Stimulated activated CD8-positive, alpha-beta memory T cell treated with anti-CD3 and anti-CD28 coated beads, Interleukin-7, amount 100 ng/mL, for 4 hours (primary cell): ENCODE measurements around the gene PLXNA4.

ENCODE experiments used
- DNase-seq, 2 donors: peaks; one replicate each; pipeline ENCODE4 v3.0.0-alpha.2; 2020; ENCODE audit warnings: low read depth in 2 of 2

Gene PLXNA4

DNA sequence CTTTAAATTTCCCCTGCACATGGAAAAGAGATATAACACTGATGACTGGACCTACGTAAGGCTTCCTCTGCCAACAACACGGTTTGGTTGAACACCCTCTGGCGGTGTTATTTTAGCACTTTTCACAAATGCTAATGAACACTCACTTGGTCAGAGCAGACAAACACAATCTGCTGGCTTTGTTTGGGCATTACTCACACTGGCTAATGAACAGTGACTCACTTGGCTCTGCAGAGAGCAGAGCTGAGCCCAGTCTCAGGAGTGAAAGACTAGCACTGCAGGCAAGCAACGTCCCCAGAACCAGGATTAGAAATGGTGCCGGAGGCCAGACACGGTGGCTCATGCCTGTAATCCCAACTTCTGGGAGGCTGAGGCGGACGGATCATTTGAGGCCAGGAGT, 430.8 kb downstream of the PLXNA4 start:
- DNase-seq = no peak

DNA sequence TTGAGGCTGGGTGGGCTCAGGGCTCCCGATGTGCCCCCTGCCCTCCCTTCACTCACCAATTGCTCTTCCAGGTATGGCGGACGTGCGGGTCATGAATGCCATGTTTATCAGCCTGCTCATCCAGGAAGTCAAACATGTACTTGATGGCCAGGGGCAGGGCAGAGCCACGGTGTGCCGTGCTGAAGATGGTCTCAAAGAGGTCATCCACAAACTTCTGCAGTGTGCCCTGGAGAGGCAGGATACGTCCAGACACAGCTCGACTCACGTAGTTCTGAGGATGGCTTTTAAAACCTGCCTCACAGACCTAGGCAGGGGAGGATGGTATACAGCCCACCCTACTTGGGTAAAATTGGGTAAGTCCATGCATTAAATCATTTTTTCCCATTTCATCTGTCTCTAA, 431.2 kb downstream of the PLXNA4 start:
- no peak for DNase-seq

DNA sequence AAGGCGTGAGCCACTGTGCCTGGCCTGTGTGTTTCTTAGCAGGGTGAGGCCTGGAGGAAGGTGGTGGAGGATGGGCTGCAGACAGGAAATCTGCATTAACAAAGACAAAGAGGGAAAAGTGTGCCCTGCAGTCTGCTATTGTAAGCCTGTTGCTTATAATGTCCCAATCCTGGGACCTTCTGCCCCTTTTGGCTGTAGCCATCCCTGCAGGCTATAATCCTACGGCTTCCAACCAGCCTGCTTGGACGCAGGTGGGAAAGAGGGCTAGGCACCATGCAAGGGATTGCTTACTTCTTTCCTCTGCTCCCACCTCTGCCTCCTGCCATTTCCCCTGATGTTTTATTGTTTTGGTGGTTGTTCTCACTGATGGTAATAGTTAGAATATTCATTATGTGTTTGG, 434.3 kb downstream of the PLXNA4 start:
- DNase-seq = no peak

DNA sequence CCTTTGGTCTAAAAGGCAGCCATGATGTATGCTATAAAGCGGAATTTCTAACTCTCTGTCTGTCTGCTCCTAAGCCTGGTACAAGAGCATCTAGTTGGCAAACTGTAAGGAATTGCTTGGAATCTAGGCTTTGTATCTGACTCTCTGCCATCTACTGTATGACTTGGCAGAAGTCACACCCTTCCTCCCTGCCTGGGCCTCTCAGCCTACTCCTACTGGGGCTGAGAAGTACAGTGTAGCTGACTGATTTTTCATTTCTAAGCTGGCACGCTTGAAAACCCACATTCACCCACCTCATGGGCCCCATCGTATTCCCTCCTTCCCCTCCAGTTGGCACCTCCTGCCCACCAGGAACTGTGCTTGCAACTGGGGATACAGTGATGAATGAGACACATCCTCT, 435.2 kb downstream of the PLXNA4 start:
- no peak for DNase-seq

DNA sequence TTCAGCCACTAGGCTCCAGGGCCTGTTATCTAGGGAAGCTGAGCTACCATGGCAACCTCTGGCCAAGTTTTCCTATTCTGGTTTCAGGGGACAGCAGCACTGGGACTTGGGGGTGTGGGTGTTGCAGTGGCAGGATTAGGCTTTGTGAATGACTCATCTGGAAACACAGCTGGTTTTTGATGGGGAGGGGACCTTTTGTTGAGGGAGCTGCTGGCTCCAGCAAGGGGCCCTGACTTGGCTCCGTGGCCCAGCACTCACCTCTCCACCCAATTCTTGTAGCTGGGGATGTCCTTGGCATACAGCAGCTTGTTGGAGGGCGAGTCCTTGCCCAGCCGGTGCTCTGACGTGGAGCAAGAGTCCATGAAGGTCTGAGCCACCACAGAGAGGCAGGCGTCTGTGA, 435.9 kb downstream of the PLXNA4 start:
- DNase-seq = no peak

DNA sequence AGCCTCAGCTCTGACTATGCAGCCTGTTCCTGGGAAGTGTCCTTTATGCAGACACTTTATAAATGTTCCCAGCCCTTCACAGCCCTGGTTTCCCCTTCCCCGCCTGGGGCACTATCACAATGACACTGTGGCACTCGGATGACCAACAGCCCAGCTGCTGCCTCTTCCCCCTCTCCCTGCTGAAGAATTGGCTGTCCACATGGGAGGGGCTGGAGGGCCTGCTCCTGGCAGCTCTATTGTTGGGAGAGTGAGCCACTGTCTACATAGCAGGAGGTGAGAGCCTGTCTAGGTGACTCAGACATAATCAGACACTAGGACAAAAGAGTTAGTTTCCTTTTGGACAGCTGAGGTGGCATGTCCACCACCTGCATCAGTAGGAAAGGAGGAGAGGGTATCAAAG, 437.5 kb downstream of the PLXNA4 start:
- DNase-seq = no peak

DNA sequence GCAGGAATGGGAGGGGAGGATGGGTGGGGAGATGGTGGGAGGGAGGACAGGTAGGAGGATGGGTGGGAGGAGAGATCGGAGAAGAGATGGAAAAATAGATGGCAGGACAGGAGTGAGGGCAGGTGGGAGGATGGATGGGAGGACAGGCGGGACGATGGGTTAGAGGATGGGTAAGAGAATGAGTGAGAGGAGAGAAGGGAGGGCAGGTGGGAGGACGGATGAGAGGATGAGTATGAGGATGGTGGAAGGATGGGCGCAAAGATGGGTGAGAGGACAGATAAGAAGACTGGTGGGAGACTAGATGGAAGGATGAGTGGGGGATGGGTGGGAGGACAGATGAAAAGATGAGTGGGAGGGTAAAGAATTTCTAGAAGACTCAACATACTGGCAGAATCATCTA, 438.6 kb downstream of the PLXNA4 start:
- DNase-seq = no peak

DNA sequence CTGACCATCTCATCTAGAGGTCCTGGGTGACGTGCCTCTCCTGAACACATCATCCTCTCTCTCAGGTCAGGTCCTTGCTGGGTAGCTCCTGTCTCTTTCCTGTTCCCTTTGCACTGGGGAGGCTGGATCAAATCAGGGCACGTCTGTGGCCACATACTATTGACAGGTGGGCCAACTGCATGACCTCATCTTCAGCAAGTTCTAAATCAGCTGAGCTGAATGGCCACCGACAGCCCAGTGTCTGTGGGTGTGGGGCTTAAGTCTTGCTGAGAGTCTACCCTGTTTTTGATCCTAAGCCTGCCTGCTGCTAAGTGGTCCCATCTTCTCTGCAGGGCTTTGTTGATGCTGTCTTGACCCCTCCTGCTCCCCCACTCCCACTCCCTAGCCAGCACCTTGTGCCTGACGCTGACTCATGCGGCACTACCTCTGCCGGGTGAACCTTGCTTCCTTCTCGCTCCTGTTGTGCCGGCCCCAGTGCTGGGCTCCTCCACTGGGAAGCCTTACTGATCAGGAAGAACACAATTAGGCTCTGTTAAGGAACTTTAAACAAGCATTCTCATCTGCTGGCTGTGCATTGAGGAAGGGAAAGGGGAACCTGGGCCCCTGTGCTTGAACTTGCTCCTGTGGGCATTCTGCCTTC, 440.4 kb downstream of the PLXNA4 start:
- DNase-seq = no peak

DNA sequence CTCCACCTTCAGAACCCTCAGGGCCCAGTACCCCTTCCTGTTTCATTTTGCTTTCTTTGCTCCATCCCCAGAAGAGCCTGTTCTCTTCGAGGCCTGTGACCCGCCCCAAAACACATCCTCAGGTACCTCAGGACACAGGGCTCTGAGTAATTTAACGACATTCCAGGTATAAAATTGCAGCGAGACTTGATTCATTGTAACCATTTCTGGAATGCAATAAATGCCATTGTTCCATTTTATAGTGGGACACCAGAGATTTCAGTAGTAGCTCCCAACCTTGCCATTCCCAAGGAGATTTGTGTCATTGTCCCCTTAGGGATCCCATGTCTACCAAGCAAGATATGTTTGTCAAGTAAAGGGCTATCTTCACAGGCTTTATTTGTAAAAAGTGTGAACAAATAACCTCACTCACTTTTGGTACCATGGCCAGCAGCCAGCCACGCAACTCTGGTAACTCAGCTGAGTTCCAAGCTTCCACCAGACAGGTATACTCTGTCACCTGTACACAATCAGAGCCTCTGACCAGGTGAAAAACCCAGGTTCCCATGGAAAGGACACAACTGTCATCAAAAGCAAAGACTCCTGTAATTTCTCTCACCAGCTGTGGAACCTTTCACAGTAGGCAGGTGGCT, 441.3 kb downstream of the PLXNA4 start:
- DNase-seq = no peak

DNA sequence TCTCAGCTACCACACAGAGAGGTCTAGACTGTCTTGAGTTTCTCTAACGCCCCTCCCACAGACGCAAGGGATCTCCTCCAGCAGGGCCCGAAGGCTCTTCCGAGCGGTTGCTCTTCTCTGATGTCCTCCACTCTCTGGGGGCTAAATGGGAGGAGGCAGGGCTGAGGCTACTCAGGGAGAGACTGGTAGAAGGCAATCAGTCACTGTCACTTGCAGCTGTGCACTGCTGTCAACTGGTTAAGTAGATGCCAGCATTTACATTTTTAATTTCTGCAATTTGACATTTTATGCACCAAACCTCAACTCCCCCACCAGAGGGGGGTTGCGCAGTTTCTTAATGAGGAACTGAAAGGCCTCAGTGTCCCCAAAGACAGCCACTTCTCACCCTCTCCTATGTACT, 442.8 kb downstream of the PLXNA4 start:
- DNase-seq = no peak

DNA sequence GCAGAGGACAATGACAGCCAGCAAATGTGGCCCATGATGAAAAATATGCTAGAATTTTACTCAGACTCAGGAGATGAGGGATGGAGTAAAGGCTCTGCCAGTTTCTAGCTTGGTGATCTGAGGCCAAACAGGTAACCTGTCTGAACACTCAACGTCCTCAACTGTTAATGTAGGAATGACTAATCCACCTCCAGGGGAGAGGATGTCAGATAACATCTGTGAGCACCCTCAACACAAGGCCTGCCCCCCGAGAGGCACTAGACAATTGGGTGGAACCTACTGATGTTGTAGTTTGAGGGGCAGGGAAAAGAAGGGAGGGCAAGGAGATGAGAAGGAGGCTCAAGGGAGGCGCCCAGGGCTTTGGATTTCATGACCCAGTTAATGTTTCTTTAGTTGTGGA, 445.1 kb downstream of the PLXNA4 start:
- DNase-seq = no peak

DNA sequence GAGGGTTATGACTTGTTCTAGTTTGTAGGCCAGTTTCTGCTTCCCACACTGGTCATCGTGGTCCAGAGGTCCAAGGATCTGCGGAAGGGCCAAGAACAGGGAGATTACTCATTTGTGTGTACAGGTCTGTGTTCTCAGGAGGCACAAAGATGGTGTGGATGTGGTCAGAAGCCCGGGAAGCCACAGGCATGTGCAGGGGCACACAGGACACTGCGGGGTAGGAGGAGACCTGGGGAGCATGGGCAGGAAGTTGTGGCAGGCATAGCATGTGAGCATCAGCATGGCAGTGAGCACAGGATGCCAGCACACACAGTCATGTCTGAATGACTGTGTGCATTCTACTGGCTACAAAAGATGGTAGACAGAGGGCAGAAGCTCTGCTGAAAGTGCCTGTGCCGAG, 445.8 kb downstream of the PLXNA4 start:
- DNase-seq = no peak

DNA sequence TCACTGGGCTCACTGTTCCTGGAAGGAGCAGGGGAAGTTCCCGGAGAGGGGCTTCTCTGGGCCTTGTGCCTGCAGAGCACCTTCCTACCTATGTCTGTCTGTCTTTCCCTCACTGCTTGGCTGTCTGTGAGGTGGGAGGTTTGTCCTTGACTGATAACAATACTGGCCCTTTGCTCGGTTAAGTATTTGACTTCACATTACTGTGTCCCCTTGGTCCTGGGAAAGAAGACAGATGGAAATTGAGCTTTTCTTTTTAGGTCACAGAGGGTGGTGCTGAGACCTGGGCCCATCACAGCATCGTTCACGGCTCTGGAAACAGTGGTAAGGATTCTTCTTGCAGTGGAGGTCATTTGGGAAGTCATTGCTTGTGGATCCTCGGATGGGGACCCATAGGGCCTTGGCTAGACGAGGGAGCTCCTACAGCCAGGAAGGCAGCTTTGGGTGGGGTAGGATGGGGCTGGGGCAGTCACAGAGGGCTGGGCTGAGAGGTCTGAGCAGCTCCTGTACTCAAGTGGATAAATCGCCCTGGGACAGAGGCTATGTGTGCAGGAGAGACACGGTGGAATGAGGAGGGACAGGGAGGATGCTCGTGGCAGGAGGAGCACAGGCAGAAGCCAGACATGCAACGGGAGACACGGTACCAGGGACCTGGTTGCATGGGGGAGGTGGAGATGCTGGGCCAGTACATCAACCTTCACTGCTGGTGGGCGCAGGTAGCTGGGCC, 450.2 kb downstream of the PLXNA4 start:
- DNase-seq = no peak

DNA sequence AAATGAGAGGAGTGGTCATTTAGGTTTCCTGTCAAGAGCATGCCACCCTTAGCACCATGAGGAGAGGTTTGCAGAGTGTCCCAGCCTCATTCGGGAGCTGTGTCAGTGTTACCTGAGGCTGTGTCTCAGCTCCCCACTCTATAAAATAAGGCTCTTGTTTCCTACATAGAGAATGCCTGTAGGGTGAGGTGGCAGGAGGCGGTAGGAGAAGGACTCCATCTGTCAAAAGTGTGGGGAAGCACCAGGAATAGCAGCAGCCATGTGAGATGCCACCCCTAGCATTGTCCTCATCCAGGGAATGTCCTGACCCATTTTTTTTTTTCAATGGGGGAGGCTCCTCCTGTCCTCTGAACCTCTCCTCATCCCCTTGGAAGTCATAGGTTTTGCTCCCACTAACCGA, 451.2 kb downstream of the PLXNA4 start:
- DNase-seq = no peak

DNA sequence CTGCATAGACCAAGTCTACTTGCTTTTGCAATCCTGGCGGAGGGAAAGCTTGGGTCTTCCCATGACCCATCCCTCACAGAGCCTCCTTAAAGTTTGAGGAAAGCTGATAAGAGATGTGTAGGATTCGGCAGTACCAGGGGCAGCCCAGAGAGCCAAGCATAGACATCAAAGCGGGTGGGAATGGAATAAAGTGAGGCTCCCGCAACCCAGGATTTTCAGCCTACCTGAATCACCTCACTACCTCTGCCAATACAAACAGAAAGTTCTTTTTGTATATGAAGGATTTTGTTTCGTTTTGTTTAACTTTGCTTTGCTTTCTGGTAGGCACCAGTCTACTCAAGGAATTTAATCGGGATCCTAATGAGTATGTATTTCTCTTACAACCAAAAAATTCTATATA, 451.7 kb downstream of the PLXNA4 start:
- no peak for DNase-seq

DNA sequence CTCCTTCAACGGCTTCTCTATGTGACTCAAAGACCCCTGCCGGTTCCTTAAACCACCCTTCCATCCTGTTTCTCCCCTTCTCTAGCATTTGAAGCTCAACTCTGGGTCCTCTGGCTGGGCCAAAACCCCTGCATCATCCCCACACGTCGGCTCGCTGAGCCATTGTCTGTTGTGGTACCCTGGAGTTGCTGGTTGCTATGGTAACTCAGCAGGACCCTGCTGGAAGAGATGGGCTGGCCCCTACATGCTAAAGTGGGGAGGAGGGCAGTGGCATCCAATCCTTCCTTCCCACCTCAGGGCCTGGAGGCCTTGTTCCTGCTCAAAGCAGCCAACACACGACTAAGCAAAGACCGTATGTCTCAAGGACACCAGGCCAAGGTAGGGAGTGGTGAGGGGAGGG, 452.5 kb downstream of the PLXNA4 start:
- DNase-seq = no peak

DNA sequence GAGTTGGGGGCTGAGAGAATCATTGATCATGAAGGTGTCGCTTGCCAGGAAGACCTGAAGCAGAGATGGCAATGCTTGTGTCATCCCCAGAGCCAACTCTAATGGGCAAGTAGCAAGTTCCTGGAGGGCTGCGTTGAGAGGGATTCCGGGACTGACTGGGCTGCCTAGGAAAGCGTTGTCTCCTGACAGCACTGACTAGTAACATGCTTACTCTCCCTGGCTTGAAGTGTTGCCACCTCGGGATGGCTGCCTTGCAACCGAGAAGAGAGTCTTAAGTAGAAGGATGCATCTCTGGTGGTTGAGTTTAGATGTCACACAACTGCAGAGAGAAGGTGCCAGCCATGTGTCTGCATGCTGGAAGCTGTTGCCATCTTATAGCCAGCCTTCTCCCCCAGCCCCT, 453.4 kb downstream of the PLXNA4 start:
- no peak for DNase-seq

DNA sequence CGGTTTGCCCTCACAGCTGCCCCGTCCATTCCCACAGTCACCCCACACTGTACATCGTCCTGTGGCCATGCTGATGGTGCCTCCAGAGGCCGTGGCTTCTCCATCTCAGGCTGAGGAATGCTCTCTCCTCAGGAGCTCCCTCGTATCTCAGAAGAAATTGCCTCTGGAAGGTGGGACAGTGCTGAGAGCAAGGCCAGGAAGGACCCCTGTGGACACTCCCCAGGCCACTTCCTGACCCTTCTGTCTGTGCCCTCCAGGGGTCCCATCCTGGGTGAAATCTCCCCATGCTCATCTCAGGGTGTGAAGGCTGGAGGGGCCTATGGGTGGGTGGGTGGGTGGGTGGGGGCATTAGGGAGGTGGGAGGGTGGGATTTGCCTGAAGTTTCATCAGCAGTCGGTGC, 454.3 kb downstream of the PLXNA4 start:
- DNase-seq = no peak

DNA sequence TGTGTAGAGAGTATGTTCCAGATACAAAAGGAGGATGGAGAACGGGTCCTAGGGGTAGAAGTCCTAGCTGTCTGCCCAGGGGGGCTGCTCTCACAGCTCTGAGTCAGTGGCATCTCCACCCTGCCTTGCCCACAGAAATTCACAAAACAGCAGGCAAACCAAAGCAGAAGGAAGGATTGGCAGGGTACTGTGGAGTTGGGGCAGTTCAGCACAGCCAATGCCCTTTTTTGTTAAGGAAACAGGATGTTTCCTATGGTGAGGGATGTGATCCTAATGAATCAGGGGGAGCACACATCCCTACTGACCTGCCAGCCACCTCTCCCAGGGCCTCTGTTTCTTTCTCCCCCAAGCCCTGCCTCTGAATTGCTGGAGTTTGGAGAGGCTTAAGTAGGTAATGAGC, 457.6 kb downstream of the PLXNA4 start:
- no peak for DNase-seq

DNA sequence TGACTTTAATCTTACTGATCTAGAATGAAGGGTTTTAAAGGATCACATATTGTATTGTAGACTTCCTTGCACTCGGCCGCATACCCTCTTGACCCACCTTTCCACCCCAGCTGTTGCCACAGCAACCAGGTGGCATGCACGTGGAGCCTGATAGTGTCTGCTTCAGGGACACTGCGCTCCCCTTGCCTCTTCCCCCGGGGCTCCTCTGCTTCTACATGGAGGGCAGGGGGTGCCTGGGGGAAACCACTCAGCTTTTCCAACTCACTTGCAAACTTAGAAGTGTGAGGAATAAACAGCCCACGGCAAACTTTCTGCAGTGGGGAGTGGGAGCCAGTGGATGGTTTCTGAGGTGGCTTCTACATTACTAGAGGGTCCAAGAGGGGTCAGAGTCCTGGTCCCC, 458.6 kb downstream of the PLXNA4 start:
- no peak for DNase-seq

DNA sequence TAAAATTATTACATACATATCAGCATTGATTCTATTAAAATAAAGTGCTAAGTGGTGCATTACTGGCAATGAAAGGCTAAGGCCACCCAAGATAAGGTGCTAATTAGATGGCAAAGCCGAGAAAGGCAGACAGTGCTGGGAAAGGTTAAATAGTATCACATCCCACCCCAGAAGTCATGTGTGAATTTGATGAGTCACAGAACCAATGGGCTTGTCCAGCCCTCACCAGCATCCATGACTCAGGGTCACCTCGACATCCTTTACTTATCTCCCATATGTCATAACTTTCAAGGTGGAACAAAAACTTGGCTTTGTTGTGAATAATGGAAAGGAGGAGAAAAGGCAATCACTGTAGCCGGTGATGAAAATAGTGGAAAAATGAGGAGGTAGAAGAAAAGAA, 459.1 kb downstream of the PLXNA4 start:
- no peak for DNase-seq

DNA sequence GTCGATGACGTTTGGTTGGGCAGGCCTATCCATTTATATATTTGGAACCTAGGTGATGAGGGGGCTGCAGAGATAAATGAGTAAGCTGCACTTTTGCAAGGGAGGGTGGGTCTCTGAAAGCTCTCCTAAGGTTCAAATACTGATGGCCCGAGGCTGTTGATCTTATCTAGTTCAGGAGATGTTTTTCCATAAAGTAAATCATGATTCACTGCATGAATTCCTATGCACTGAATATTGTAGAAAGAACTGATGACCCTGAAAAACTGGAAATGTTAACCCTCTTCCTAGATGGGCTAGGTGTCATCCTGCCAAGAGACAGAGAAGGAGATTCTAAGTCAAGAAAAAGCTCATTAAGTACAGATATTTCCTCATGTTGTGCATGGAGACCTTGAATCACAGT, 459.9 kb downstream of the PLXNA4 start:
- DNase-seq = no peak

DNA sequence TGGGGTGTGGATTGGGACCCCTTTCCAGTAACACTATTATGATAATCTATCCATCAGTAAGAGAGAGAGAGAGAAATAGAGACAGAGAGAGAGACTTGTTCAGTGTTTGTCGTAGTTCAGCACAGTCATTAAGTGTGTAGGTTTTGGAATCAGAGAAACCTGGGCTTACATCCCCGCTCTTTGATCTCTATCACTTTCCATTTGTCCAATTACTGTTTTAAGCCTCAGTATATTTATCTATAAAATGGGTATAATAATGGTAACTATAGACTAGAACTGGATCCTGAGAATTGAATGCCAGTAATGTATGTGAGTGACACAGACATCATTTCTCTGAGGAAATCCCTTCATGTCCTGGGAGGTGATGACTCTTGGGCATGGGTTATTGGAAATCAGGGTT, 460.5 kb downstream of the PLXNA4 start:
- no peak for DNase-seq

DNA sequence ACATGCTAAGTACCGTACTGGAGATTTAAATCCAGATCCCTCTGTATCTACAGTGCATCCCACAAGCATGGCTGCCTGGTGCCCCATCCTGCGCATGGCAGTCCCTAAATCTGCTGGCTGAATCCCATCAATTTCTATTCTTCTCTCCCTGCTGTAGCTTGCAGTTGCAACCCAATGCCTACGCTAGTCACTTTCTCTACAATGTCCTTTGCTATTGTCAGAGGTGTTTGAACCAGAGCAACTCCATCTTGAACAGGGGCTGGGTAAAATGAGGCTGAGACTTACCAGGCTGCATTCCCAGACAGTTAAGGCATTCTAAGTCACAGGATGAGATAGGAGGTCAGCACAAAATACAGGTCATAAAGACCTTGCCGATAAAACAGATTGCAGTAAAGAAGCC, 461.2 kb downstream of the PLXNA4 start:
- no peak for DNase-seq
